SK-N-SH (cell line): ENCODE results near the gene PYGO1. TPM values are rescaled to one million over a fixed set of nuclear protein-coding genes. Genes with fewer than 3 reads are reported as not detected.

ENCODE experiments used
- CTCF ChIA-PET: fragments of 300-600, 350-600 bp; formaldehyde crosslinking; extraction: SDS; loops from one replicate; lab custom pipeline; 2021; lab: Yijun Ruan, JAX
- POLR2A ChIA-PET: fragments of 350-600 bp; sonication (Branson Sonifier 250); formaldehyde crosslinking; extraction: SDS; loops from one replicate; lab custom pipeline; 2020; ENCODE audit warnings: antibody characterized with exemption, inconsistent platforms; lab: Yijun Ruan, JAX
- DNase-seq: peaks from one replicate; pipeline ENCODE4 v3.0.0; 2012
- H2AFZ ChIP-seq: fragments of 200-600 bp; sonication (generic); 2 replicates; pipeline ENCODE4 v1.8.1; 2016; ENCODE audit warnings: antibody characterized with exemption, mild to moderate bottlenecking, low read depth
- H3F3A ChIP-seq: fragments of 200-600 bp; sonication (generic); replicated peaks from 2 replicates; pipeline ENCODE3; 2016; ENCODE audit warnings: antibody characterized with exemption, mild to moderate bottlenecking; ENCODE audit not compliant: insufficient read depth
- H3K27ac ChIP-seq, 2 experiments: fragments of 200-500 bp in 1 of 2; fragments of 200-600 bp in 1 of 2; sonication (Bioruptor generic) in 1 of 2; sonication (generic), shearing (Covaris generic) in 1 of 2; 2 replicates each; pipeline versions ENCODE4 v1.5.1 to v1.6.1; 2014 to 2016; ENCODE audit warnings: low read depth in 2 of 2, inconsistent platforms in 1 of 2, low read length in 1 of 2, mild to moderate bottlenecking in 1 of 2, mixed read lengths in 1 of 2
- H3K27me3 ChIP-seq: fragments of 200-600 bp; sonication (generic), shearing (Covaris generic); 2 replicates; pipeline ENCODE4 v1.6.1; 2016; ENCODE audit warnings: mixed run types; ENCODE audit not compliant: insufficient read depth
- H3K36me3 ChIP-seq, 2 experiments: fragments of 200-500 bp in 1 of 2; fragments of 200-600 bp in 1 of 2; sonication (Bioruptor generic) in 1 of 2; sonication (generic) in 1 of 2; replicated peaks in 1 of 2; 2 replicates each; pipeline versions ENCODE3 to v1.5.1; 2014 to 2016; ENCODE audit warnings: low read length in 1 of 2, mild to moderate bottlenecking in 1 of 2; ENCODE audit not compliant: insufficient read depth in 2 of 2, control insufficient read depth in 1 of 2
- H3K4me1 ChIP-seq, 2 experiments: fragments of 200-500 bp in 1 of 2; fragments of 200-600 bp in 1 of 2; sonication (Bioruptor generic) in 1 of 2; sonication (generic), shearing (Covaris generic) in 1 of 2; 2 replicates each; pipeline versions ENCODE4 v1.5.1 to v1.6.1; 2014 to 2016; ENCODE audit warnings: low read depth in 1 of 2, low read length in 1 of 2, mixed run types in 1 of 2; ENCODE audit not compliant: insufficient read depth in 2 of 2, control insufficient read depth in 1 of 2
- H3K4me2 ChIP-seq: fragments of 200-600 bp; sonication (generic), shearing (Covaris generic); 2 replicates; pipeline ENCODE4 v1.6.1; 2017; ENCODE audit warnings: mixed run types
- H3K4me3 ChIP-seq, 2 experiments: fragments of 200-500 bp in 1 of 2; fragments of 200-600 bp in 1 of 2; sonication (Bioruptor generic) in 1 of 2; sonication (generic), shearing (Covaris generic) in 1 of 2; 2 replicates each; pipeline versions ENCODE4 v1.5.1 to v1.8.1; 2014 to 2016; ENCODE audit warnings: low read depth in 2 of 2, inconsistent platforms in 1 of 2, low read length in 1 of 2, mild to moderate bottlenecking in 1 of 2, mixed read lengths in 1 of 2, moderate library complexity in 1 of 2
- H3K79me2 ChIP-seq: fragments of 200-600 bp; sonication (generic); 2 replicates; pipeline ENCODE4 v1.8.1; 2017; ENCODE audit warnings: mild to moderate bottlenecking; ENCODE audit not compliant: insufficient read depth
- H3K9ac ChIP-seq: fragments of 200-600 bp; sonication (generic); 2 replicates; pipeline ENCODE4 v1.6.1; 2017; ENCODE audit warnings: mixed run types
- H3K9me2 ChIP-seq: fragments of 200-600 bp; sonication (generic); 2 replicates; pipeline ENCODE4 v1.6.1; 2017; ENCODE audit warnings: mixed run types
- H3K9me3 ChIP-seq: fragments of 200-600 bp; sonication (generic); 2 replicates; pipeline ENCODE4 v1.6.1; 2017; ENCODE audit warnings: mixed run types, mild to moderate bottlenecking, moderate library complexity
- H4K20me1 ChIP-seq: fragments of 200-600 bp; sonication (generic); 2 replicates; pipeline ENCODE4 v1.6.1; 2017; ENCODE audit warnings: mild to moderate bottlenecking, mixed run types; ENCODE audit not compliant: insufficient read depth
- EP300 ChIP-seq, 2 experiments: IDR thresholded peaks; 2 replicates each; pipeline versions ENCODE4 v1.4.0 to v1.6.1; 2012; ENCODE audit warnings: borderline replicate concordance in 1 of 2, low read depth in 1 of 2, low read length in 1 of 2
- EZH2phosphoT487 ChIP-seq: fragments of 200-600 bp; sonication (generic); IDR thresholded peaks from 2 replicates; pipeline ENCODE4 v1.6.1; 2017; ENCODE audit warnings: low read depth, mixed run types, mild to moderate bottlenecking, antibody characterized with exemption, moderate library complexity, borderline replicate concordance
- FOXM1 ChIP-seq: IDR thresholded peaks from 2 replicates; pipeline ENCODE4 v1.4.0; 2012; ENCODE audit warnings: low read depth, mild to moderate bottlenecking
- JUND ChIP-seq: IDR thresholded peaks from 2 replicates; pipeline ENCODE4 v1.4.0; 2012
- MXI1 ChIP-seq: IDR thresholded peaks from 2 replicates; pipeline ENCODE4 v1.6.1; 2012; ENCODE audit warnings: mild to moderate bottlenecking, low read depth, low read length, improper control_type of control experiment
- NRF1 ChIP-seq: IDR thresholded peaks from 2 replicates; pipeline ENCODE4 v1.6.1; 2012; ENCODE audit warnings: low read depth, mild to moderate bottlenecking, low read length
- PBX3 ChIP-seq: IDR thresholded peaks from 2 replicates; pipeline ENCODE4; 2012
- RAD21 ChIP-seq: IDR thresholded peaks from 2 replicates; pipeline ENCODE4 v1.6.1; 2012; ENCODE audit warnings: mild to moderate bottlenecking, low read length
- RCOR1 ChIP-seq: fragments of 150-350 bp; IDR thresholded peaks from 2 replicates; pipeline ENCODE4 v1.6.1; 2017; ENCODE audit warnings: antibody characterized with exemption, low read length
- SIN3A ChIP-seq: IDR thresholded peaks from 2 replicates; pipeline ENCODE4 v1.6.1; 2012; ENCODE audit warnings: low read depth, mild to moderate bottlenecking, low read length, moderate library complexity, borderline replicate concordance
- USF2 ChIP-seq: fragments of 150-350 bp; IDR thresholded peaks from 2 replicates; pipeline ENCODE4 v1.6.1; 2017; ENCODE audit warnings: antibody characterized with exemption, low read length, low read depth, borderline replicate concordance
- YY1 ChIP-seq: IDR thresholded peaks from 2 replicates; pipeline ENCODE4 v1.4.0; 2012; ENCODE audit warnings: low read depth, mild to moderate bottlenecking
- ZBTB33 ChIP-seq: IDR thresholded peaks from 2 replicates; pipeline ENCODE4 v1.4.0; 2012; ENCODE audit warnings: low read depth, borderline replicate concordance
- WGBS: methylation state at CpG from one replicate; pipeline ENCODE4 v1.1.6; 2017; ENCODE audit warnings: low lambda C conversion rate; 5-methylcytosine and 5-hydroxymethylcytosine counted together
- polyA plus RNA-seq, 3 experiments: library from polyadenylated mRNA; depleted of rRNA; stranded (reverse); fragments of >200 nt; gene quantifications; 2 replicates each; pipeline ENCODE4 v1.2.3, GENCODE V29; 2012
- TF ChIP-seq, protein P1 (sequence below): IDR thresholded peaks from 2 replicates; pipeline ENCODE4 v1.4.0; 2012; ENCODE audit warnings: low read depth

PYGO1 gene
- polyA plus RNA-seq, 1 of the 3 experiments (the other 2 are of a cell fraction) = 2.3 TPM

DNA sequence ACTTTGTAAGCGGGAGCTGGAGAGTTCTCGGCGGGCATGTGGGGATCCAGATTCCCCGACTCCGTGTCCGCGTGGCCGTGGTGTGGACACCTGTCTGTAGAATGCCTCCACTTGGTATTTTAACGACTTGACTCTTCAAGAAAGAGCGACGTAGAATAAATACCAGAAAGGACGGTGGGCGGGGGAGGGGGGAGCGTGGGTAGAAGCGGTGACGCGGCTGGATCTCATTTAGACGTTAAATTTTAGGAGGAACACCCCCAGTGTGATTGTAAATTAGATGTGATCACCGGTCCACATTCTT is 620 bp upstream of the PYGO1 start:
- POLR2A ChIA-PET = no interaction called here
- WGBS = 5% methylated on average over 15 of the region's 19 CpGs
- CTCF ChIA-PET = interaction anchor here (0.7 to 0.9 kb wide), 2 partner anchors 13 to 257 kb away, joined by 3 to 4 read pairs; no protein-coding TSS in a partner anchor
- peak overlapping the region; percentile 94 for H2AFZ ChIP-seq
- H3K4me1 ChIP-seq = peaks cover 0 to 15% of the 10 kb centered on the region in 2 experiments; a peak in 2 of 4 replicates
- H3K36me3 ChIP-seq = no peaks in the 10 kb centered on the region
- peak overlapping the region; percentile 71 to 77 for H3K4me3 ChIP-seq
- peaks cover 21% of the 10 kb centered on the region for H3K79me2 ChIP-seq
- peak overlapping the region; percentile 72 to 85; a peak in 3 of 4 replicates for H3K27ac ChIP-seq
- H3F3A ChIP-seq = peaks cover 3% of the 10 kb centered on the region
- H3K27me3 ChIP-seq = no peaks in the 10 kb centered on the region
- TF ChIP-seq RAD21 (no peak), MXI1 (peak; percentile 37; the same call in 1 of the 2 replicates)
- no peak for DNase-seq
- H3K9ac ChIP-seq = peak overlapping the region; percentile 80
- peak overlapping the region; percentile 85 for H3K4me2 ChIP-seq
- H4K20me1 ChIP-seq = no peaks in the 10 kb centered on the region
- H3K9me3 ChIP-seq = no peaks in the 10 kb centered on the region
- H3K9me2 ChIP-seq = no peaks in the 10 kb centered on the region

DNA sequence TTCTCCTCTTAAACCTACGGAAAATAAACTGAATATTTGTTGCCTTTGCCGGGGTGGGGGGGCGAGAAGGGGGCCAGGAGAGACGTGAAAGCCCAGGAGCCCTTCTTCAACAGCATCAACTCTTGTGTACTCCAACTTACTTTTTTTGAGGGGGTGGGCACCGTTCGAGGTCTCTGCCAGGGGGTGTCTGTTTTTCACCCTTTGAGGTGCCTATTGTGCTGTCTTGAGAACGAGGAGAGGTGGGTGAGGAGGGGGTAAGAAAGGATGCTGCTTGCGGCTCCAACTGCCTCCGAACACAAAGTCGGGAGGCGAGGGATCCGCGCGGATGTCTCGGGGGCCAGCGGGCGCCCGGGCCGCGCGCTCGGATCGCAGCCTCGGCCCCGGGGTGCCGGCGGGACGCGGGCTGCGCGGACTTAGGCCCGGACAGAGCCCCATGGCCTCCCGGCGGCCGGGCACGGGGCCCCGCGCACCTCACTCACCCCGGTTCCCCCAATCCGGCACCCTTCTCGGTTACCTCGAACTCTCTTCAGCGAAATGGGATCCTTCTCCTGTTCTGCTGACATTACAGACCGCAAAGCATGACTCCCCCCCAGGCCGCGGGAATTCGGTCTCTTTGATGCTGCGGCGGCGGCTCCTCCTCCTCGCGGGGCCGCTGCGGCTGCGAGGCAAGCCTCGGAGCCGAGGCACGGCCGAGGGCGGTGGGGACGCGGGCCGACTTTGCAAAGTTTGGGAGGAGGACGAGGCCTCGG is 650 bp downstream of the PYGO1 start:
- Histone ChIP-seq H3K79me2 (peaks cover 21% of the 10 kb centered on the region), H2AFZ (peak overlapping the region; percentile 89), H3K27ac (peak overlapping the region; percentile 63 to 85), H3K9me3 (no peaks in the 10 kb centered on the region), H3K36me3 (no peaks in the 10 kb centered on the region), H3F3A (peaks cover 3% of the 10 kb centered on the region), H3K9me2 (no peaks in the 10 kb centered on the region), H3K27me3 (no peaks in the 10 kb centered on the region), H4K20me1 (no peaks in the 10 kb centered on the region), H3K9ac (peak overlapping the region; percentile 81), H3K4me3 (peak overlapping the region; percentile 77 to 80), H3K4me2 (peak overlapping the region; percentile 87), H3K4me1 (peaks cover 0 to 15% of the 10 kb centered on the region in 2 experiments; a peak in 2 of 4 replicates)
- TF ChIP-seq FOXM1 (no peak), MXI1 (peak; percentile 3; the same call in 1 of the 2 replicates)
- TF ChIP-seq, protein P1, sequence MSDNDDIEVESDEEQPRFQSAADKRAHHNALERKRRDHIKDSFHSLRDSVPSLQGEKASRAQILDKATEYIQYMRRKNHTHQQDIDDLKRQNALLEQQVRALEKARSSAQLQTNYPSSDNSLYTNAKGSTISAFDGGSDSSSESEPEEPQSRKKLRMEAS = peak; percentile 59
- WGBS = 13% methylated on average over 17 of the region's 65 CpGs
- DNase-seq = peak; percentile 83
- CTCF ChIA-PET = interaction anchor here (0.7 to 0.8 kb wide), 2 partner anchors 11 to 22 kb away, joined by 3 to 4 read pairs; no protein-coding TSS in a partner anchor
- POLR2A ChIA-PET = no interaction called here

DNA sequence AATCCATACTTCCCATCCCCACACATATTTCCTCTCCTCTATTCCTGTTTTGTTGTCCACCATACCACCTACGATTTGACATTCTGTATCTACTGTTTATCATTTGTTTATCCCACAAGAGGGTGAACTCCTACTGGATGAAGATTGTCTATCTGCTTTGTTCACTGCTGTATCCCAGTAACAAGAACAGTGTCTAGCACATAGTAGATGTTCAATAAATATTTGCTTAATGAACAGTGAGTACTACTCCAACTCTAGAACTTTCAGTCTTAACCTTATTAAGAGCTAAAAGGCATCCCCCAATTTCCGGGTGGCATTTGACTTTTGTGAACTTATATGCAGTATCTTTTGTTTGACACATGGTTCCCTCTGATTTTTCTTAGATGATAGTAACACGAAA is 1.3 kb downstream of the PYGO1 start:
- Histone ChIP-seq H3K9me2 (no peaks in the 10 kb centered on the region), H2AFZ (peak overlapping the region; percentile 89; the same call in 1 of the 2 replicates), H3K9ac (peak overlapping the region; percentile 81; the same call in 1 of the 2 replicates), H3K4me2 (peak overlapping the region; percentile 87), H3K79me2 (peaks cover 21% of the 10 kb centered on the region), H3K4me1 (peaks cover 0 to 15% of the 10 kb centered on the region in 2 experiments; a peak in 2 of 4 replicates), H3K36me3 (no peaks in the 10 kb centered on the region), H3K4me3 (peak overlapping the region; percentile 77 to 80), H3F3A (peaks cover 3% of the 10 kb centered on the region), H4K20me1 (no peaks in the 10 kb centered on the region), H3K27ac (peak overlapping the region in 1 of 2 experiments; percentile 18; a peak in 1 of 4 replicates), H3K27me3 (no peaks in the 10 kb centered on the region), H3K9me3 (no peaks in the 10 kb centered on the region)
- DNase-seq = no peak
- 50% methylated on average over 3 of the region's 3 CpGs for WGBS
- POLR2A ChIA-PET = no interaction called here
- CTCF ChIA-PET = interaction anchor here (0.7 to 1.0 kb wide), 3 partner anchors 10 to 152 kb away, joined by 3 to 4 read pairs (median 3); no protein-coding TSS in a partner anchor
- TF ChIP-seq RCOR1 (no peak), USF2 (no peak), ZBTB33 (no peak), PBX3 (no peak), YY1 (no peak), EZH2phosphoT487 (no peak), RAD21 (no peak), SIN3A (no peak), EP300 (IDR thresholded peaks at IDR 0.05; ENCODE audit: borderline replicate concordance in 1 of 2, low read depth in 1 of 2, low read length in 1 of 2) (no peak), JUND (no peak), NRF1 (no peak)
